Loucy (cell line): ENCODE measurements around the gene MINAR2.

Experiments used
- H2AFZ ChIP-seq: fragments of 200-600 bp; sonication (generic); 2 replicates; pipeline ENCODE4 v1.6.0; 2016; ENCODE audit warnings: antibody characterized with exemption, mild to moderate bottlenecking, low read length, moderate library complexity
- H3F3A ChIP-seq: fragments of 200-600 bp; 2 replicates; pipeline ENCODE4 v1.6.0; 2016; ENCODE audit warnings: antibody characterized with exemption, low read depth, mild to moderate bottlenecking
- H3K27me3 ChIP-seq: fragments of 200-600 bp; sonication (generic); 2 replicates; pipeline ENCODE4 v1.6.1; 2014; ENCODE audit warnings: low read length, mild to moderate bottlenecking; ENCODE audit not compliant: insufficient read depth, poor library complexity, severe bottlenecking
- H3K36me3 ChIP-seq: fragments of 200-600 bp; sonication (generic); 2 replicates; pipeline ENCODE4 v1.6.1; 2016; ENCODE audit warnings: low read length; ENCODE audit not compliant: insufficient read depth
- H3K4me1 ChIP-seq: fragments of 200-600 bp; sonication (generic); 2 replicates; pipeline ENCODE4 v1.5.1; 2014; ENCODE audit warnings: low read length, mild to moderate bottlenecking; ENCODE audit not compliant: insufficient read depth, poor library complexity, severe bottlenecking
- H3K4me2 ChIP-seq: fragments of 200-600 bp; sonication (generic); 2 replicates; pipeline ENCODE4 v1.6.0; 2014; ENCODE audit warnings: antibody characterized with exemption, low read length, low read depth, mild to moderate bottlenecking; ENCODE audit not compliant: poor library complexity, severe bottlenecking
- H3K4me3 ChIP-seq: fragments of 200-600 bp; sonication (generic); 2 replicates; pipeline ENCODE4 v1.5.1; 2014; ENCODE audit warnings: low read length, mild to moderate bottlenecking, mixed read lengths; ENCODE audit not compliant: poor library complexity, severe bottlenecking
- H3K79me2 ChIP-seq: fragments of 200-600 bp; sonication (generic); 2 replicates; pipeline ENCODE4 v1.6.1; 2014; ENCODE audit warnings: low read length; ENCODE audit not compliant: insufficient read depth
- H3K9ac ChIP-seq: fragments of 200-600 bp; sonication (generic); 2 replicates; pipeline ENCODE4 v1.6.0; 2014; ENCODE audit warnings: mild to moderate bottlenecking, low read depth, low read length, moderate library complexity; ENCODE audit not compliant: poor library complexity, severe bottlenecking
- H3K9me2 ChIP-seq: fragments of 200-600 bp; sonication (generic); replicated peaks from 2 replicates; pipeline ENCODE4 v1.6.1; 2016; ENCODE audit warnings: low read depth, low read length, mixed read lengths
- H3K9me3 ChIP-seq: fragments of 200-600 bp; sonication (generic); 2 replicates; pipeline ENCODE4 v1.6.1; 2014; ENCODE audit warnings: mild to moderate bottlenecking, antibody characterized with exemption, low read length, low read depth; ENCODE audit not compliant: insufficient read depth
- H4K20me1 ChIP-seq: fragments of 200-600 bp; sonication (generic); 2 replicates; pipeline ENCODE4 v1.6.0; 2014; ENCODE audit warnings: antibody characterized with exemption, low read length, mild to moderate bottlenecking; ENCODE audit not compliant: insufficient read depth, poor library complexity, severe bottlenecking
- CTCF ChIP-seq: fragments of 200-600 bp; sonication (generic); conservative IDR thresholded peaks from 2 replicates; pipeline ENCODE4 v1.5.1; 2014; ENCODE audit warnings: mild to moderate bottlenecking, antibody characterized with exemption, low read length
- EZH2phosphoT487 ChIP-seq: fragments of 200-600 bp; IDR thresholded peaks from 2 replicates; pipeline ENCODE4 v1.6.1; 2018; ENCODE audit warnings: antibody characterized with exemption, mild to moderate bottlenecking, moderate library complexity, borderline replicate concordance

MINAR2 gene

GRCh38 chr5:129724222-129724621 is 23.7 kb upstream of the MINAR2 start:
- Histone ChIP-seq H3F3A (no peaks in the 10 kb centered on the region), H4K20me1 (no peaks in the 10 kb centered on the region), H3K9ac (no peak overlapping the region), H2AFZ (no peak overlapping the region), H3K9me2 (no peaks in the 10 kb centered on the region), H3K4me1 (no peaks in the 10 kb centered on the region), H3K79me2 (no peaks in the 10 kb centered on the region), H3K9me3 (no peaks in the 10 kb centered on the region), H3K4me3 (no peak overlapping the region), H3K27me3 (no peaks in the 10 kb centered on the region), H3K4me2 (no peak overlapping the region), H3K36me3 (no peaks in the 10 kb centered on the region)
- no peak for TF ChIP-seq EZH2phosphoT487
- no peak for TF ChIP-seq CTCF

GRCh38 chr5:129724647-129725046 is 23.2 kb upstream of the MINAR2 start:
- Histone ChIP-seq H3K4me3 (no peak overlapping the region), H3K4me2 (no peak overlapping the region)

GRCh38 chr5:129739773-129740172 is 8.1 kb upstream of the MINAR2 start:
- no peaks in the 10 kb centered on the region for H3K36me3 ChIP-seq

More at GRCh38 chr5:129724647-129725046, 23.2 kb upstream of the MINAR2 start:
- no peaks in the 10 kb centered on the region for H3K4me1 ChIP-seq
- H3K27me3 ChIP-seq, result no peaks in the 10 kb centered on the region
- no peaks in the 10 kb centered on the region for H3F3A ChIP-seq
- TF ChIP-seq CTCF, result no peak
- no peak for TF ChIP-seq EZH2phosphoT487
- H3K79me2 ChIP-seq, result no peaks in the 10 kb centered on the region
- H3K9ac ChIP-seq, result no peak overlapping the region
- no peaks in the 10 kb centered on the region for H3K36me3 ChIP-seq
- no peaks in the 10 kb centered on the region for H4K20me1 ChIP-seq
- H2AFZ ChIP-seq, result no peak overlapping the region
- H3K9me2 ChIP-seq, result no peaks in the 10 kb centered on the region
- H3K9me3 ChIP-seq, result no peaks in the 10 kb centered on the region

More at GRCh38 chr5:129739773-129740172, 8.1 kb upstream of the MINAR2 start:
- no peak overlapping the region for H3K4me3 ChIP-seq
- no peaks in the 10 kb centered on the region for H3K27me3 ChIP-seq
- no peak overlapping the region for H3K9ac ChIP-seq
- H2AFZ ChIP-seq, result no peak overlapping the region
- TF ChIP-seq EZH2phosphoT487 (no peak), CTCF (no peak)
- no peaks in the 10 kb centered on the region for H3K9me2 ChIP-seq
- H3K4me2 ChIP-seq, result no peak overlapping the region
- H3K4me1 ChIP-seq, result no peaks in the 10 kb centered on the region
- H3K79me2 ChIP-seq, result no peaks in the 10 kb centered on the region
- H3K9me3 ChIP-seq, result no peaks in the 10 kb centered on the region
- no peaks in the 10 kb centered on the region for H4K20me1 ChIP-seq
- H3F3A ChIP-seq, result no peaks in the 10 kb centered on the region
